ENCODE measurements around the gene CAP2. TPM values are rescaled to one million over a fixed set of nuclear protein-coding genes. Genes with fewer than 3 reads are reported as not detected.

The CAP2 gene
- total and polyA plus RNA-seq, 2 donors (not counting 1 experiment from before 2014, with no cell fraction given) = 8.6 to 38.1 TPM

- Histone ChIP-seq H3K27ac (ENCODE audit: insufficient read depth, low read length) (no peak overlapping the region), H3K4me3 (replicated peaks in 1 of 4; ENCODE audit: control extremely low read depth in 1 of 4, insufficient read depth in 1 of 4, low read depth in 3 of 4, low read length in 4 of 4) (no peak overlapping the region), H3K9me3 (ENCODE audit: control insufficient read depth, insufficient read depth, low read depth, low read length) (no peaks in the 10 kb centered on the region), H4K20me1 (ENCODE audit: control insufficient read depth, extremely low read depth, insufficient read depth, low read length) (no peaks in the 10 kb centered on the region), H3K27me3 (ENCODE audit: control insufficient read depth, insufficient read depth, low read length) (no peaks in the 10 kb centered on the region), H3K36me3 (ENCODE audit: control insufficient read depth, insufficient read depth, low read length) (no peaks in the 10 kb centered on the region), H3K4me1 (ENCODE audit: control insufficient read depth, extremely low read depth, insufficient read depth, low read length) (no peaks in the 10 kb centered on the region), H3K4me2 (ENCODE audit: extremely low read depth, insufficient read depth, low read length) (no peak overlapping the region), H3K9ac (ENCODE audit: insufficient read depth, low read length) (no peak overlapping the region), H2AFZ (ENCODE audit: low read length) (no peak overlapping the region), H3K79me2 (ENCODE audit: control insufficient read depth, insufficient read depth, low read length) (no peaks in the 10 kb centered on the region)
- no peak for DNase-seq (ENCODE audit: low read depth in 2 of 2)
- no peak for TF ChIP-seq CTCF (conservative IDR thresholded peaks at IDR 0.05 in 1 of 2, IDR thresholded peaks at IDR 0.05 in 1 of 2; ENCODE audit: low read depth in 1 of 2, low read length in 2 of 2)
- no peak for TF ChIP-seq EZH2 (IDR thresholded peaks at IDR 0.05; ENCODE audit: low read length, missing control alignments)
Measured at GRCh38 chr6:17405944-17406245, 12.5 kb downstream of the CAP2 start.

GRCh38 chr6:17408081-17408480 lies 14.7 kb downstream of the CAP2 start:
- Histone ChIP-seq H3K4me1 (ENCODE audit: control insufficient read depth, extremely low read depth, insufficient read depth, low read length) (no peaks in the 10 kb centered on the region), H3K9me3 (ENCODE audit: control insufficient read depth, insufficient read depth, low read depth, low read length) (no peaks in the 10 kb centered on the region), H3K4me2 (ENCODE audit: extremely low read depth, insufficient read depth, low read length) (no peak overlapping the region), H4K20me1 (ENCODE audit: control insufficient read depth, extremely low read depth, insufficient read depth, low read length) (no peaks in the 10 kb centered on the region), H2AFZ (ENCODE audit: low read length) (no peak overlapping the region), H3K27me3 (ENCODE audit: control insufficient read depth, insufficient read depth, low read length) (no peaks in the 10 kb centered on the region), H3K79me2 (ENCODE audit: control insufficient read depth, insufficient read depth, low read length) (no peaks in the 10 kb centered on the region), H3K27ac (ENCODE audit: insufficient read depth, low read length) (no peak overlapping the region), H3K9ac (ENCODE audit: insufficient read depth, low read length) (no peak overlapping the region), H3K36me3 (ENCODE audit: control insufficient read depth, insufficient read depth, low read length) (no peaks in the 10 kb centered on the region), H3K4me3 (replicated peaks in 1 of 4; ENCODE audit: control extremely low read depth in 1 of 4, insufficient read depth in 1 of 4, low read depth in 3 of 4, low read length in 4 of 4) (no peak overlapping the region)
- DNase-seq (ENCODE audit: low read depth in 2 of 2) = peak in 1 of 2 donors; percentile 19
- TF ChIP-seq EZH2 (IDR thresholded peaks at IDR 0.05; ENCODE audit: low read length, missing control alignments) = no peak
- TF ChIP-seq CTCF (conservative IDR thresholded peaks at IDR 0.05 in 1 of 2, IDR thresholded peaks at IDR 0.05 in 1 of 2; ENCODE audit: low read depth in 1 of 2, low read length in 2 of 2) = no peak

DNA sequence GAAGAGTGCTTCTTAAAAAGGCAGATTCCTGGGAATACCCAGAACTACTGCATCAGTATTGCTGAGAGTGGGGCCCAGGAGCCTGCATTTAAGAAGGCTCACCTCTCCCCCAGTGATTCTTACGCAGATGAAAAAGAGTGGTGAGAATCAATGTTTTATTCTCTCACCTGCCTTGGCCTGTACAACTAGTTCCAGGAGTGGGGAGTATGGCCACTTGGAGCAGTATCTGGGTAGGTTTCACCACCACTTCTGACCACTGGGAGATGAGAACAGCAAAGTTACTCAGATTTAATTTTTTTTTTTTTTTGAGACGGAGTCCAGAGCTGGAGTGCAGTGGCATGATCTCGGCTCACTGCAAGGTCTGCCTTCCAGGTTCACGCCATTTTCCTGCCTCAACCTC lies 16.9 kb downstream of the CAP2 start:
- Histone ChIP-seq H3K79me2 (ENCODE audit: control insufficient read depth, insufficient read depth, low read length) (no peaks in the 10 kb centered on the region), H3K27me3 (ENCODE audit: control insufficient read depth, insufficient read depth, low read length) (no peaks in the 10 kb centered on the region), H3K4me3 (replicated peaks in 1 of 4; ENCODE audit: control extremely low read depth in 1 of 4, insufficient read depth in 1 of 4, low read depth in 3 of 4, low read length in 4 of 4) (no peak overlapping the region), H3K9ac (ENCODE audit: insufficient read depth, low read length) (no peak overlapping the region), H3K36me3 (ENCODE audit: control insufficient read depth, insufficient read depth, low read length) (no peaks in the 10 kb centered on the region), H3K27ac (ENCODE audit: insufficient read depth, low read length) (no peak overlapping the region), H3K4me1 (ENCODE audit: control insufficient read depth, extremely low read depth, insufficient read depth, low read length) (no peaks in the 10 kb centered on the region), H3K4me2 (ENCODE audit: extremely low read depth, insufficient read depth, low read length) (no peak overlapping the region), H3K9me3 (ENCODE audit: control insufficient read depth, insufficient read depth, low read depth, low read length) (no peaks in the 10 kb centered on the region), H2AFZ (ENCODE audit: low read length) (no peak overlapping the region), H4K20me1 (ENCODE audit: control insufficient read depth, extremely low read depth, insufficient read depth, low read length) (no peaks in the 10 kb centered on the region)
- TF ChIP-seq CTCF (conservative IDR thresholded peaks at IDR 0.05 in 1 of 2, IDR thresholded peaks at IDR 0.05 in 1 of 2; ENCODE audit: low read depth in 1 of 2, low read length in 2 of 2) = no peak
- no peak for TF ChIP-seq EZH2 (IDR thresholded peaks at IDR 0.05; ENCODE audit: low read length, missing control alignments)
- no peak for DNase-seq (ENCODE audit: low read depth in 2 of 2)
